H9 (cell line): ENCODE data around the gene ADAT3. TPM values are rescaled to one million over a fixed set of nuclear protein-coding genes. Genes with fewer than 3 reads are reported as not detected.

Source experiments
- DNase-seq: peaks from one replicate; pipeline ENCODE4 v3.0.0-alpha.2; 2017
- H2AFZ ChIP-seq: one replicate; pipeline ENCODE4 v1.6.1; 2013; ENCODE audit warnings: mild to moderate bottlenecking, low read length, control low read depth, moderate library complexity
- H2AK5ac ChIP-seq: 2 replicates; pipeline ENCODE4 v1.6.1; 2013; ENCODE audit warnings: low read length, control low read depth, mixed read lengths; ENCODE audit not compliant: insufficient read length
- H2BK120ac ChIP-seq: one replicate; pipeline ENCODE4 v1.6.1; 2013; ENCODE audit warnings: low read depth, mild to moderate bottlenecking, low read length, control low read depth, inconsistent platforms; ENCODE audit not compliant: poor library complexity, severe bottlenecking
- H2BK12ac ChIP-seq: 2 replicates; pipeline ENCODE4 v1.6.1; 2013; ENCODE audit warnings: low read length, control low read depth, mixed read lengths, low read depth; ENCODE audit not compliant: insufficient read length
- H2BK15ac ChIP-seq: 2 replicates; pipeline ENCODE4 v1.6.1; 2013; ENCODE audit warnings: low read depth, low read length, control low read depth
- H2BK20ac ChIP-seq: one replicate; pipeline ENCODE4 v1.6.1; 2013; ENCODE audit warnings: low read depth, mild to moderate bottlenecking, low read length, control low read depth, inconsistent platforms; ENCODE audit not compliant: poor library complexity, severe bottlenecking
- H2BK5ac ChIP-seq: 2 replicates; pipeline ENCODE4 v1.6.1; 2013; ENCODE audit warnings: low read length, control low read depth, mixed read lengths; ENCODE audit not compliant: insufficient read length
- H3K14ac ChIP-seq: 2 replicates; pipeline ENCODE4 v1.6.1; 2013; ENCODE audit warnings: low read length, control low read depth; ENCODE audit not compliant: insufficient read depth
- H3K18ac ChIP-seq: 2 replicates; pipeline ENCODE4 v1.6.1; 2013; ENCODE audit warnings: low read depth, mild to moderate bottlenecking, mixed read lengths, low read length, control low read depth; ENCODE audit not compliant: insufficient read length
- H3K23ac ChIP-seq: 2 replicates; pipeline ENCODE4 v1.6.1; 2013; ENCODE audit warnings: low read length, control low read depth, mixed read lengths, low read depth; ENCODE audit not compliant: insufficient read length
- H3K23me2 ChIP-seq: 2 replicates; pipeline ENCODE4 v1.6.1; 2013; ENCODE audit warnings: low read depth, mild to moderate bottlenecking, mixed read lengths, low read length, control low read depth; ENCODE audit not compliant: insufficient read length, poor library complexity, severe bottlenecking
- H3K27ac ChIP-seq: 2 replicates; pipeline ENCODE4 v1.5.1; 2013; ENCODE audit warnings: low read length, control low read depth, mixed read lengths, low read depth; ENCODE audit not compliant: insufficient read length
- H3K27me3 ChIP-seq: 2 replicates; pipeline ENCODE4 v1.6.1; 2013; ENCODE audit warnings: low read length, control low read depth, inconsistent platforms; ENCODE audit not compliant: insufficient read depth
- H3K4ac ChIP-seq: 2 replicates; pipeline ENCODE4 v1.6.1; 2013; ENCODE audit warnings: low read depth, mild to moderate bottlenecking, control low read depth, inconsistent platforms, low read length, moderate library complexity
- H3K4me1 ChIP-seq: 2 replicates; pipeline ENCODE4 v1.6.1; 2013; ENCODE audit warnings: low read length, control low read depth, inconsistent platforms; ENCODE audit not compliant: insufficient read depth
- H3K4me2 ChIP-seq: 2 replicates; pipeline ENCODE4 v1.6.1; 2013; ENCODE audit warnings: low read length, control low read depth, mixed read lengths; ENCODE audit not compliant: insufficient read length, insufficient read depth
- H3K56ac ChIP-seq: 2 replicates; pipeline ENCODE4 v1.6.1; 2013; ENCODE audit warnings: low read depth, mild to moderate bottlenecking, mixed read lengths, low read length, control low read depth; ENCODE audit not compliant: insufficient read length
- H3K79me1 ChIP-seq: 2 replicates; pipeline ENCODE4 v1.6.1; 2013; ENCODE audit warnings: low read depth, mild to moderate bottlenecking, moderate library complexity, low read length, control low read depth, inconsistent platforms; ENCODE audit not compliant: insufficient read depth, poor library complexity, severe bottlenecking
- H3K79me2 ChIP-seq: 2 replicates; pipeline ENCODE4 v1.6.1; 2013; ENCODE audit warnings: low read length, control low read depth, inconsistent platforms; ENCODE audit not compliant: insufficient read depth
- H3K9ac ChIP-seq: 2 replicates; pipeline ENCODE4 v1.6.1; 2013; ENCODE audit warnings: low read length, control low read depth, mixed read lengths; ENCODE audit not compliant: insufficient read length; ENCODE audit errors: extremely low read depth
- H3K9me3 ChIP-seq: one replicate; pipeline ENCODE4 v1.6.1; 2013; ENCODE audit warnings: low read depth, low read length, inconsistent platforms; ENCODE audit not compliant: control insufficient read depth
- H3T11ph ChIP-seq: one replicate; pipeline ENCODE4 v1.6.1; 2013; ENCODE audit warnings: mild to moderate bottlenecking, low read length, control low read depth, inconsistent platforms
- H4K20me1 ChIP-seq: one replicate; pipeline ENCODE4 v1.6.1; 2013; ENCODE audit not compliant: control insufficient read depth, insufficient read length, insufficient read depth
- H4K5ac ChIP-seq: 2 replicates; pipeline ENCODE4 v1.6.1; 2013; ENCODE audit warnings: low read depth, mild to moderate bottlenecking, mixed read lengths, low read length, control low read depth; ENCODE audit not compliant: insufficient read length
- H4K8ac ChIP-seq: replicated peaks from 2 replicates; pipeline ENCODE4 v1.6.1; 2013; ENCODE audit warnings: low read length, control low read depth, mixed read lengths, low read depth; ENCODE audit not compliant: insufficient read length
- H4K91ac ChIP-seq: 2 replicates; pipeline ENCODE4 v1.6.1; 2013; ENCODE audit warnings: low read depth, mild to moderate bottlenecking, moderate library complexity, mixed read lengths, low read length, control low read depth; ENCODE audit not compliant: insufficient read length
- H3K27ac Mint-ChIP-seq, 3 experiments: 2 replicates in 2 of 3; 3 replicates in 1 of 3; pipeline ENCODE4 v1.8.0; 2020 to 2021; ENCODE audit warnings: mixed read lengths in 3 of 3, mild to moderate bottlenecking in 1 of 3, moderate library complexity in 1 of 3
- H3K27me3 Mint-ChIP-seq: 2 replicates; pipeline ENCODE4 v1.8.0; 2021; ENCODE audit warnings: low read depth, mild to moderate bottlenecking, moderate library complexity, mixed read lengths
- H3K36me3 Mint-ChIP-seq, 3 experiments: 2 replicates in 2 of 3; 3 replicates in 1 of 3; pipeline ENCODE4 v1.8.0; 2020 to 2021; ENCODE audit warnings: low read depth in 3 of 3, mixed read lengths in 3 of 3; ENCODE audit not compliant: insufficient read depth in 1 of 3
- H3K4me1 Mint-ChIP-seq, 2 experiments: 2 replicates each; pipeline ENCODE4 v1.8.0; 2020; ENCODE audit warnings: mixed read lengths in 2 of 2
- H3K4me3 Mint-ChIP-seq, 2 experiments: 2 replicates in 1 of 2; 3 replicates in 1 of 2; pipeline ENCODE4 v1.8.0; 2020 to 2021; ENCODE audit warnings: mild to moderate bottlenecking in 2 of 2, mixed read lengths in 2 of 2, moderate library complexity in 1 of 2
- H3K9me3 Mint-ChIP-seq, 2 experiments: 2 replicates in 1 of 2; 3 replicates in 1 of 2; pipeline ENCODE4 v1.8.0; 2020; ENCODE audit warnings: mild to moderate bottlenecking in 2 of 2, mixed read lengths in 2 of 2, moderate library complexity in 1 of 2
- CTCF ChIP-seq: fragments of 200-600 bp; sonication (generic); conservative IDR thresholded peaks from 3 replicates; pipeline ENCODE4 v1.8.0; 2021; ENCODE audit warnings: antibody characterized with exemption, mild to moderate bottlenecking
- WGBS: extraction: QIAGEN DNeasy Blood & Tissue Kit; methylation state at CpG from one replicate; pipeline ENCODE4 v1.1.7; 2013; ENCODE audit warnings: missing lambda C conversion rate, low lambda C conversion rate, mixed read lengths; ENCODE audit not compliant: insufficient read length; ENCODE audit errors: extremely low coverage; 5-methylcytosine and 5-hydroxymethylcytosine counted together
- total RNA-seq: library from RNA; stranded (reverse); gene quantifications from 2 replicates; pipeline ENCODE4 v1.2.1, GENCODE V29; 2021

ADAT3 gene
- total RNA-seq, 1 experiment from 2014 or later: 12.2 TPM

- Histone ChIP-seq H3K23ac (no peak overlapping the region), H2BK20ac (no peak overlapping the region), H3K9me3 (no peaks in the 10 kb centered on the region), H4K91ac (no peak overlapping the region), H3K27ac (no peak overlapping the region), H2BK120ac (no peak overlapping the region), H2AFZ (no peak overlapping the region), H3K4ac (no peak overlapping the region), H3K4me1 (0 out of 2 replicates have a peak, but pooled peaks cover 2% of the 10 kb centered on the region), H3K4me2 (no peak overlapping the region), H2AK5ac (no peak overlapping the region), H2BK12ac (no peak overlapping the region), H3T11ph (no peak overlapping the region), H3K23me2 (no peaks in the 10 kb centered on the region), H3K14ac (no peak overlapping the region; the same call in 1 of the 2 replicates), H3K9ac (no peak overlapping the region), H3K56ac (no peak overlapping the region), H3K79me2 (peaks cover 17% of the 10 kb centered on the region; the same call in 1 of the 2 replicates), H3K79me1 (peaks cover 4% of the 10 kb centered on the region), H4K8ac (no peak overlapping the region), H2BK15ac (no peak overlapping the region), H3K27me3 (no peaks in the 10 kb centered on the region), H4K20me1 (no peaks in the 10 kb centered on the region), H4K5ac (no peak overlapping the region), H3K18ac (no peak overlapping the region), H2BK5ac (no peak overlapping the region)
- TF ChIP-seq CTCF: no peak
- no peaks in the 10 kb centered on the region for H3K9me3 Mint-ChIP-seq
- H3K36me3 Mint-ChIP-seq: peaks cover 11 to 23% (median 14%) of the 10 kb centered on the region in 3 experiments
- H3K27ac Mint-ChIP-seq: 0 out of 7 replicates have a peak overlapping the region, but pooled peaks of 1 of the 3 experiments have one; percentile 87
- H3K27me3 Mint-ChIP-seq: no peaks in the 10 kb centered on the region
- no peak overlapping the region for H3K4me3 Mint-ChIP-seq
- peaks cover 3 to 5% of the 10 kb centered on the region in 2 experiments; a peak in 3 of 4 replicates for H3K4me1 Mint-ChIP-seq
- DNase-seq: no peak
- WGBS: no CpG with 5 or more reads among the region's 10 CpGs
Observed at GRCh38 chr19:1909761-1910080, 4.5 kb downstream of the ADAT3 start.
